ENCODE data around the gene ZSCAN5B. TPM values are rescaled to one million over a fixed set of nuclear protein-coding genes. Genes with fewer than 3 reads are reported as not detected.

Gene ZSCAN5B
- total RNA-seq, 1 experiment from 2014 or later = not detected

DNA sequence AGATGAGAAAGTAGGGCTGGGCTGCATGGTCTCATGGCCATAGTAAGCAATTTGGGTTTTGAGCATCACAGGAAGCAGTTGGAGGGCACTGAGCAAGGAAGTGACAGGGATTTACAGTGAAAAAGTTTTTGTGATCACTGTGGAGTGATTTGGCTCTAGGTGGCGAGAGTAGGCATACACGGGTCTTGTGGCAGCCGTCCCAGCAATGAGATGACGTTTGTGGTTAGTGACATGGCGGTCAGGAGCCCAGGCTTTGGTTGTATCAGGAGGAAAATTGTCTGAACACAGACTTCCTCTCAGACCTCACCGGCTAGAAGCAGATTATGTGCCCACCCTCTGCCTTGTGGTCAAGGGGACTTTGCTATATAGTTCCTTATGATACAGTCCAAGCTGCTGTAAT is 53.2 kb downstream of the ZSCAN5B start:
- H2BK15ac ChIP-seq (ENCODE audit: low read depth, low read length) = no peak overlapping the region
- H3K27ac Mint-ChIP-seq = peak overlapping the region in 2 of 3 experiments; percentile 20 to 62; a peak in 4 of 7 replicates
- H3K4me3 Mint-ChIP-seq = no peak overlapping the region

More for the DNA sequence above, 53.2 kb downstream of the ZSCAN5B start:
- no peak overlapping the region for H3K18ac ChIP-seq (ENCODE audit: insufficient read length, low read depth, low read length)
- peaks cover 4% of the 10 kb centered on the region; the same call in 1 of the 2 replicates for H3K79me2 ChIP-seq (ENCODE audit: insufficient read depth, low read length)
- H3K4me1 ChIP-seq (ENCODE audit: insufficient read depth, low read length) = no peaks in the 10 kb centered on the region; the same call in 1 of the 2 replicates
- no peak for DNase-seq
- peaks cover 13% of the 10 kb centered on the region for H3K23me2 ChIP-seq (ENCODE audit: insufficient read length, low read depth, low read length, poor library complexity, severe bottlenecking)
- H2BK12ac ChIP-seq (ENCODE audit: insufficient read length, low read depth, low read length) = no peak overlapping the region
- TF ChIP-seq, protein P1, sequence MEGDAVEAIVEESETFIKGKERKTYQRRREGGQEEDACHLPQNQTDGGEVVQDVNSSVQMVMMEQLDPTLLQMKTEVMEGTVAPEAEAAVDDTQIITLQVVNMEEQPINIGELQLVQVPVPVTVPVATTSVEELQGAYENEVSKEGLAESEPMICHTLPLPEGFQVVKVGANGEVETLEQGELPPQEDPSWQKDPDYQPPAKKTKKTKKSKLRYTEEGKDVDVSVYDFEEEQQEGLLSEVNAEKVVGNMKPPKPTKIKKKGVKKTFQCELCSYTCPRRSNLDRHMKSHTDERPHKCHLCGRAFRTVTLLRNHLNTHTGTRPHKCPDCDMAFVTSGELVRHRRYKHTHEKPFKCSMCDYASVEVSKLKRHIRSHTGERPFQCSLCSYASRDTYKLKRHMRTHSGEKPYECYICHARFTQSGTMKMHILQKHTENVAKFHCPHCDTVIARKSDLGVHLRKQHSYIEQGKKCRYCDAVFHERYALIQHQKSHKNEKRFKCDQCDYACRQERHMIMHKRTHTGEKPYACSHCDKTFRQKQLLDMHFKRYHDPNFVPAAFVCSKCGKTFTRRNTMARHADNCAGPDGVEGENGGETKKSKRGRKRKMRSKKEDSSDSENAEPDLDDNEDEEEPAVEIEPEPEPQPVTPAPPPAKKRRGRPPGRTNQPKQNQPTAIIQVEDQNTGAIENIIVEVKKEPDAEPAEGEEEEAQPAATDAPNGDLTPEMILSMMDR (conservative IDR thresholded peaks at IDR 0.05) = no peak
- no peak overlapping the region for H2AK5ac ChIP-seq (ENCODE audit: insufficient read length, low read length)
- no peak overlapping the region for H4K5ac ChIP-seq (ENCODE audit: insufficient read length, low read depth, low read length)
- no peak overlapping the region for H3K4ac ChIP-seq (ENCODE audit: low read depth, low read length)
- no peak overlapping the region for H3T11ph ChIP-seq (ENCODE audit: low read length)
- H2BK120ac ChIP-seq (ENCODE audit: low read depth, low read length, poor library complexity, severe bottlenecking) = no peak overlapping the region
- H2BK5ac ChIP-seq (ENCODE audit: insufficient read length, low read length) = no peak overlapping the region
- H4K91ac ChIP-seq (ENCODE audit: insufficient read length, low read depth, low read length) = no peak overlapping the region
- H2BK20ac ChIP-seq (ENCODE audit: low read depth, low read length, poor library complexity, severe bottlenecking) = no peak overlapping the region
- peaks cover 14 to 17% of the 10 kb centered on the region in 2 experiments for H3K4me1 Mint-ChIP-seq
- no peak overlapping the region for H3K14ac ChIP-seq (ENCODE audit: insufficient read depth, low read length)
- H3K27me3 ChIP-seq (ENCODE audit: insufficient read depth, low read length) = no peaks in the 10 kb centered on the region
- H2AFZ ChIP-seq (ENCODE audit: low read length) = no peak overlapping the region
- no peak overlapping the region for H4K8ac ChIP-seq (replicated peaks; ENCODE audit: insufficient read length, low read depth, low read length)
- H3K56ac ChIP-seq (ENCODE audit: insufficient read length, low read depth, low read length) = no peak overlapping the region
- no peaks in the 10 kb centered on the region for H3K9me3 Mint-ChIP-seq
- H3K9me3 ChIP-seq (ENCODE audit: control insufficient read depth, low read depth, low read length) = no peaks in the 10 kb centered on the region
- no peak overlapping the region for H3K4me2 ChIP-seq (ENCODE audit: insufficient read depth, insufficient read length, low read length)
- H3K23ac ChIP-seq (ENCODE audit: insufficient read length, low read depth, low read length) = no peak overlapping the region
- no peak overlapping the region for H3K27ac ChIP-seq (ENCODE audit: insufficient read length, low read depth, low read length)
- no CpG with 5 or more reads among the region's 6 CpGs for WGBS (ENCODE audit: extremely low coverage, insufficient read length, low lambda C conversion rate)
- H3K79me1 ChIP-seq (ENCODE audit: insufficient read depth, low read depth, low read length, poor library complexity, severe bottlenecking) = no peaks in the 10 kb centered on the region
- H4K20me1 ChIP-seq (ENCODE audit: control insufficient read depth, insufficient read depth, insufficient read length) = peaks cover 3% of the 10 kb centered on the region
- H3K27me3 Mint-ChIP-seq (ENCODE audit: low read depth) = no peaks in the 10 kb centered on the region
- H3K36me3 Mint-ChIP-seq (ENCODE audit: insufficient read depth in 1 of 3, low read depth in 3 of 3) = peaks cover 14 to 22% (median 22%) of the 10 kb centered on the region in 3 experiments; a peak in 6 of 7 replicates
- H3K9ac ChIP-seq (ENCODE audit: extremely low read depth, insufficient read length, low read length) = no peak overlapping the region

All from H9 (cell line).